Activated T-helper 17 cell treated with anti-CD3 and anti-CD28 coated beads, Interleukin-2, amount 50 U/mL, for 72 hours (primary cell): Measurements from ENCODE around the gene VNN1. TPM values are rescaled to one million over a fixed set of nuclear protein-coding genes. Genes with fewer than 3 reads are reported as not detected.
A peak's percentile ranks its signal among the peaks of the same experiment; 100 is the strongest.
"Not testable (repeated sequence)": the region's sequence is repeated elsewhere in the genome, so short reads cannot be mapped to it uniquely, and the experiment has no call there.

Experiments used
- ATAC-seq: fragments of 150-1000 bp; cut with Tn5 transposase; replicated peaks from 2 replicates; pipeline ENCODE4 v1.10.0; 2021; ENCODE audit warnings: mild to moderate bottlenecking, moderate library complexity
- H3K27ac Mint-ChIP-seq: one replicate; pipeline ENCODE4 v1.8.0; 2022; ENCODE audit warnings: mixed read lengths
- H3K27me3 Mint-ChIP-seq: one replicate; pipeline ENCODE4 v1.8.0; 2022; ENCODE audit warnings: mixed read lengths
- H3K36me3 Mint-ChIP-seq: one replicate; pipeline ENCODE4 v1.8.0; 2022; ENCODE audit warnings: low read depth, mild to moderate bottlenecking, mixed read lengths
- H3K4me1 Mint-ChIP-seq: one replicate; pipeline ENCODE4 v1.8.0; 2022; ENCODE audit warnings: mixed read lengths
- H3K4me3 Mint-ChIP-seq: one replicate; pipeline ENCODE4 v1.8.0; 2022; ENCODE audit warnings: mild to moderate bottlenecking, mixed read lengths
- H3K9me3 Mint-ChIP-seq: one replicate; pipeline ENCODE4 v1.8.0; 2022; ENCODE audit warnings: mixed read lengths
- total RNA-seq, 2 donors: library from RNA; stranded (reverse); gene quantifications; one replicate each; pipeline ENCODE4 v1.2.3, GENCODE V29; 2022

The VNN1 gene
- total RNA-seq, 2 donors from 2014 or later: not detected

DNA sequence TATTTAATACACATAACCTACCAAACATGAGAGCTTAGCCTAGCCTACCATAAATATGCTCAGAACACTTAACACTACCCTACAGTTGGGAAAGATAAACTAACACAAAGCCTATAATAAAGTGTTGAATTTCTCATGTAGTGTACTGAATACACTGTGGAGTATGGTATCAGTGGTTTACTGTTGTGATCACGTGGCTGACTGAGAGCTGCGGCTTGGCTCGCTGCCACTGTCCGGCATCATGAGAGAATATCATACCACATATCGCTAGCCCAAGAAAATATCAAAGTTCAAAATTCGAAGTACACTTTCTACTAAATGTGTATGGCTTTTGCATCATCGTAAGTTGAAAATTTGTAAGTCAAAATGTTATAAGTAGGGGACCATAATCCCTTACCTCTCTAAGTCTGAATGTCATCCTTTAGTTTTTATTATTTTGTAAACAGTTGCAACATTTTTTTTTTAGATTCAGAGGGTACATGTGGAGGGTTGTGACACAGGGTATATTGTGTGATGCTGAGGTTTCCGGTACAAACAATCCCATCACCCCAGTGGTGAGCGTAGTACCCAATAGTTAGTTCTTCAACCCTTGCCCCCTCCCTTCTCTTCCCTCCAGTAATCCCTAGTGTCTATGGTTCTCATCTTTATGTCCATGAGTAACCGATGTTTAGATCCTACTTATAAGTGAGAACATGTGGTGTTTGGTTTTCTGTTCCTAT lies 40.3 kb downstream of the VNN1 start:
- H3K27ac Mint-ChIP-seq: no peak overlapping the region
- H3K9me3 Mint-ChIP-seq: no peaks in the 10 kb centered on the region
- no peak overlapping the region for H3K4me3 Mint-ChIP-seq
- H3K36me3 Mint-ChIP-seq: no peaks in the 10 kb centered on the region
- no peaks in the 10 kb centered on the region for H3K4me1 Mint-ChIP-seq
- H3K27me3 Mint-ChIP-seq: peaks cover 13% of the 10 kb centered on the region
- no peak for ATAC-seq

DNA sequence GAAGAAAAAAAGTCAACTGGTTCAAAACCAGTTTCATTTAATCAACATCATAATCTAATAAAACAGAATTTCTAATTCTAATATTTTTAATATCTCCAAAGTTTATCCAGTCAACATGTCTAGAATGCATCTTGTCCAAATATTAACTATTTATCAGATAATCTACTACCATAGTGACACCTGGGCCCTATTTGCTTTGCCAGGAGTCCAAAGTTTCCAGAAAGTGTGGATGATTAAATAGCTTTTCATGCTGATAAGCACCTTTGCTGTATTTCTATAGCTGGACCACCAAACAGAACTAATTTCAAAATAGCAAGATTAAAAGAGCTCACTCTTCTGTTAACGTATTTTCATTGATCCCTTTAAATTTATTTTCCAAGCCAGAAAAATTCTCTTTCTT lies 42.6 kb downstream of the VNN1 start:
- Mint-ChIP-seq H3K4me1 (no peaks in the 10 kb centered on the region), H3K9me3 (no peaks in the 10 kb centered on the region), H3K27me3 (peaks cover 3% of the 10 kb centered on the region), H3K27ac (no peak overlapping the region), H3K36me3 (no peaks in the 10 kb centered on the region), H3K4me3 (no peak overlapping the region)
- no peak for ATAC-seq

- Mint-ChIP-seq H3K27me3 (peaks cover 3% of the 10 kb centered on the region), H3K4me3 (no peak overlapping the region), H3K9me3 (no peaks in the 10 kb centered on the region), H3K36me3 (no peaks in the 10 kb centered on the region), H3K27ac (no peak overlapping the region), H3K4me1 (no peaks in the 10 kb centered on the region)
- ATAC-seq: peak; percentile 32
Measured at GRCh38 chr6:132669690-132670291, 44.1 kb downstream of the VNN1 start.

GRCh38 chr6:132666118-132666517 lies 47.7 kb downstream of the VNN1 start:
- Mint-ChIP-seq H3K36me3 (no peaks in the 10 kb centered on the region), H3K27me3 (peaks cover 3% of the 10 kb centered on the region), H3K4me3 (no peak overlapping the region), H3K27ac (no peak overlapping the region), H3K9me3 (no peaks in the 10 kb centered on the region), H3K4me1 (no peaks in the 10 kb centered on the region)
- ATAC-seq: no peak

DNA sequence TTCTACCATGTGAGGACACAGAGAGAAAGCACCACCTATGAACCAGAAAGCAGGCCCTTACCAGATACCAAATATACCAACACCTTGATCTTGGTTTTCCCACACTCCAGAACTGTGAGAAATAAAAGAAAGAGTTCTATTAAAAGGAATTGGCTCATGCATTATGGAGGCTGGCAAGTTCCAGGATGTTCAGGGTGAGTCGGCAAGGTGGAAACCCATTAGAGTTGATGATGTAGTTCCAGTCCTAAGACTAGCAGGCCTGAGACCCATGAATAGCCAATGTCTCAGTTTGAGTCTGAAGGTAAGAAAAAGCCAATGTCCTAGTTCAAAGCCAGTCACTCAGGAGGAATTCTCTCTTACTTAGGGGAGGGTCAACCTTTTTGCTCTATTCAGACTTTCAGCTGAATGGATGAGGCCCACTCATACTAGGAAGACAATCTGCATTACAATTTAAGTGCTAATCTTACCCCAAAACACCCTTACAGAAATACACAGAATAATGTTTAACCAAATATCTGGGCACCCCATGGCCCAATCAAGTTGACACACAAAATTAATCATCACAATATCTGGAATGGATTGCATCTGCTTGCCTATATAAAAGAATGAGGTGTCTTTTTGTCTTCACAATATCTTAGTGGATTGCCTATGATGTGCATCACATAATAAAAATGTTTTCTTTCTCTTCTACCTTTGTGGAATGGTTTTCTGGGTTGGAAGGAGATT lies 49.4 kb downstream of the VNN1 start:
- no peaks in the 10 kb centered on the region for H3K4me1 Mint-ChIP-seq
- ATAC-seq: no peak
- no peaks in the 10 kb centered on the region for H3K36me3 Mint-ChIP-seq
- no peak overlapping the region for H3K27ac Mint-ChIP-seq
- H3K4me3 Mint-ChIP-seq: no peak overlapping the region
- no peaks in the 10 kb centered on the region for H3K9me3 Mint-ChIP-seq
- H3K27me3 Mint-ChIP-seq: no peaks in the 10 kb centered on the region

GRCh38 chr6:132663661-132664060 lies 50.2 kb downstream of the VNN1 start:
- H3K4me1 Mint-ChIP-seq: no peaks in the 10 kb centered on the region
- no peak for ATAC-seq
- H3K4me3 Mint-ChIP-seq: no peak overlapping the region
- H3K27me3 Mint-ChIP-seq: no peaks in the 10 kb centered on the region
- no peaks in the 10 kb centered on the region for H3K9me3 Mint-ChIP-seq
- H3K36me3 Mint-ChIP-seq: no peaks in the 10 kb centered on the region
- no peak overlapping the region for H3K27ac Mint-ChIP-seq

- no peaks in the 10 kb centered on the region for H3K9me3 Mint-ChIP-seq
- no peaks in the 10 kb centered on the region for H3K4me1 Mint-ChIP-seq
- H3K4me3 Mint-ChIP-seq: no peak overlapping the region
- H3K27me3 Mint-ChIP-seq: no peaks in the 10 kb centered on the region
- ATAC-seq: no peak
- no peak overlapping the region for H3K27ac Mint-ChIP-seq
- no peaks in the 10 kb centered on the region for H3K36me3 Mint-ChIP-seq
Measured at GRCh38 chr6:132661906-132662305, 51.9 kb downstream of the VNN1 start.

GRCh38 chr6:132659082-132659481 lies 54.8 kb downstream of the VNN1 start, which contains the start of gene TAAR1:
Gene TAAR1, minus strand, starts transcription at chr6:132659182. Its CDS starts 13,179 bp downstream, at chr6:132646003.
- peaks cover 6% of the 10 kb centered on the region for H3K27me3 Mint-ChIP-seq
- no peak for ATAC-seq
- no peaks in the 10 kb centered on the region for H3K4me1 Mint-ChIP-seq
- H3K27ac Mint-ChIP-seq: no peak within 1 kb of the TSS
- H3K9me3 Mint-ChIP-seq: no peaks in the 10 kb centered on the region
- no peaks in the 10 kb centered on the region for H3K36me3 Mint-ChIP-seq
- H3K4me3 Mint-ChIP-seq: no peak within 1 kb of the TSS

DNA sequence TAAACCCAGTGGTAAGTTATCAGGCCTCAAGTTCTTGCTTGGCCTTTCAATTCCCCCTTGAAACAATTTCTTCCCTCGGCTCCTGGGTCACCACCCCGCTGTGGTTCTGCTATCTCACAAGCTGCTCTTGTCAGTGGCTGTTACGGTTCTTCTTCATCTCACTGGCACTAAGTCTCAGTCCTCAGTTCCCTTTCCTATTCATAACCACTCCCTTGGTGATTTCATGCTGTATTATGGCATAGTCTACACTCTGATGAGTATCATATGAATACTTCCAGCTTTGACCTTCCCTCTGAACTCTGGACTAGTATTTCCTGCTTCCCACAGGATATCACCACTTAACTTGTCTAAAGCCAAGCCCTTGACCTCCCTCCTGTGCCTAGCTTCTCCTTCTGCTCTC lies 62.8 kb downstream of the VNN1 start:
- no peak for ATAC-seq
- Mint-ChIP-seq H3K4me1 (peaks cover 3% of the 10 kb centered on the region), H3K27ac (no peak overlapping the region), H3K4me3 (no peak overlapping the region), H3K9me3 (no peaks in the 10 kb centered on the region), H3K27me3 (peaks cover 6% of the 10 kb centered on the region), H3K36me3 (no peaks in the 10 kb centered on the region)

- Mint-ChIP-seq H3K36me3 (no peaks in the 10 kb centered on the region), H3K4me1 (peaks cover 3% of the 10 kb centered on the region), H3K27ac (no peak overlapping the region), H3K4me3 (no peak overlapping the region), H3K27me3 (peaks cover 2% of the 10 kb centered on the region), H3K9me3 (no peaks in the 10 kb centered on the region)
- ATAC-seq: no peak
Measured at GRCh38 chr6:132650429-132650828, 63.4 kb downstream of the VNN1 start.

- Mint-ChIP-seq H3K27ac (no peak overlapping the region), H3K9me3 (no peaks in the 10 kb centered on the region), H3K27me3 (no peaks in the 10 kb centered on the region), H3K36me3 (no peaks in the 10 kb centered on the region), H3K4me3 (no peak overlapping the region), H3K4me1 (peaks cover 3% of the 10 kb centered on the region)
- no peak for ATAC-seq
Measured at GRCh38 chr6:132648828-132649227, 65.0 kb downstream of the VNN1 start.

DNA sequence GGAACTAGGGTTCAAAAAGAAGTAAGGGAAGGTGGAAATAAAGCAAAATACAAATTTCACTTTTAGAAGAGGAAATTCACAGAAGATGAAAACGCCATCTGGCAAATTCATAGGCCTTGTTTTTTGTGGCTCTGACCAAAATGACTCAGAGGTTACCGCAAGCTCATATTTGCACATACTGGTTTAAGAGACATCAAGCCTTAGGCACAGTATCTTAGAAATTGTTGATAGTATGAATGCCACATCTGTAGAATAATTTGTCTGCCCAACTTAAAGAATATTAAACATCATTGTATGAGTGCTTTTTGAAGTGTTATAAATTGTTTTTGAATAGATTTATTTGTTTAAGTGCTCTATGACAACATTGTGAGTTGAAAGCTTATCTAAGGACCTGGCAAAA lies 65.5 kb downstream of the VNN1 start:
- H3K27ac Mint-ChIP-seq: no peak overlapping the region
- peak; percentile 80 for ATAC-seq
- H3K36me3 Mint-ChIP-seq: no peaks in the 10 kb centered on the region

GRCh38 chr6:132643547-132643946 lies 70.3 kb downstream of the VNN1 start:
- no peak for ATAC-seq
- Mint-ChIP-seq H3K4me1 (peaks cover 3% of the 10 kb centered on the region), H3K4me3 (no peak overlapping the region), H3K27me3 (peaks cover 7% of the 10 kb centered on the region), H3K36me3 (no peaks in the 10 kb centered on the region), H3K27ac (no peak overlapping the region), H3K9me3 (no peaks in the 10 kb centered on the region)

More for the DNA sequence above, 65.5 kb downstream of the VNN1 start:
- Mint-ChIP-seq H3K4me1 (peaks cover 3% of the 10 kb centered on the region), H3K9me3 (no peaks in the 10 kb centered on the region), H3K27me3 (no peaks in the 10 kb centered on the region), H3K4me3 (no peak overlapping the region)

GRCh38 chr6:132637135-132637534 lies 76.7 kb downstream of the VNN1 start:
- not testable (repeated sequence) for H3K36me3 Mint-ChIP-seq, H3K4me3 Mint-ChIP-seq, ATAC-seq, H3K4me1 Mint-ChIP-seq, H3K27ac Mint-ChIP-seq, H3K9me3 Mint-ChIP-seq
- H3K27me3 Mint-ChIP-seq: peaks cover 40% of the 10 kb centered on the region

GRCh38 chr6:132635906-132636305 lies 77.9 kb downstream of the VNN1 start:
- not testable (repeated sequence) for H3K27ac Mint-ChIP-seq, H3K4me1 Mint-ChIP-seq, ATAC-seq, H3K4me3 Mint-ChIP-seq, H3K9me3 Mint-ChIP-seq, H3K36me3 Mint-ChIP-seq
- H3K27me3 Mint-ChIP-seq: peaks cover 44% of the 10 kb centered on the region
